G401 (cell line): ENCODE results near the gene FOXP1. TPM values are rescaled to one million over a fixed set of nuclear protein-coding genes. Genes with fewer than 3 reads are reported as not detected.
"Not testable (repeated sequence)": the region's sequence is repeated elsewhere in the genome, so short reads cannot be mapped to it uniquely, and the experiment has no call there.

Experiments used
- DNase-seq: peaks from one replicate; pipeline ENCODE4 v3.0.0-alpha.2; 2015; ENCODE audit warnings: low spot score
- in situ Hi-C: cut with HindIII; loops from 2 replicates; pipeline ENCODE4 v1.10.0; 2016; ENCODE audit warnings: low sequenced_read_pairs, mixed read lengths
- total RNA-seq: library from RNA; depleted of rRNA; stranded (reverse); fragments of >200 nt; shearing (Covaris generic); gene quantifications from 2 replicates; pipeline ENCODE4 v1.2.3, GENCODE V29; 2014

FOXP1 gene
- total RNA-seq, 1 experiment from 2014 or later: 9.7 TPM

DNA sequence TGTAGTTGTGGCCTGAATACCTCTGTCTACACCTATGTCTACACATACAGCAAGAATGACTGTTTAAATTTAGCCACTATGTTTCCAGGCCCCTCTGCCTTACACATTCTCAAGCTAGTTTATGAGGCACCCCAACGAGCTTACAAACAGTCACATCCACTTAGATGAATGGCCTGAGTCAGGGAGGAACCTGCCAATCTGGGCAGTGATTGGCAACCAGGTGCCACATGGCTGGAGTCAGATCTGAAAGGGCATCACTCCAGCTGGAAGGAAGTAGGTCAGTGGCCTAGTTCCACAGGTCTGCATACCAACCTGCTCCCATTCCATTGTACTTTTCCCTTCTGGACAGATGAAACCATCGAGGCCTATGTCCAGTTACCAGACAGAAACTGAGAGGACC lies 136.3 kb downstream of the FOXP1 start:
- DNase-seq: peak; percentile 91
- in situ Hi-C loops: no loop called here

DNA sequence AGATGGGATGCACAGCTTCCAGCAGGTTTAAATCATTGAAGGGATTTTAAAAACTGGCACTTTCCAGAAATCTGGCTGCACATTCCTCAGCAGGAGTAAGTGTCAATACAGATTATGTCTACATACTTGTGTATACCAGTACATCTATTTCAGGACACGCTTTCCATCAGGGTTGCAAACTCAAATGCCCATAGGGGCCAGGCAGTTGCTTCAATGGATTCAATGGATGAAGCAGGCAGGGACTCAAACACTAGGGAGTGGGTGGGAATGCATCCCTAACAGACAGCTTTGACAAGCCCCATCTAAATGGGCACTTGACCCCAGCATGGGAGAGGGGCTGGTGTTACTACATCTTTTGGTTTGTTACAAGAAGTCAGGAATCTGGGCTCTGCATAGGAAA lies 136.8 kb downstream of the FOXP1 start:
- in situ Hi-C loops: no loop called here
- no peak for DNase-seq

GRCh38 chr3:71446260-71446659 lies 137.3 kb downstream of the FOXP1 start:
- no peak for DNase-seq
- in situ Hi-C loops: no loop called here

GRCh38 chr3:71444861-71445259 lies 138.7 kb downstream of the FOXP1 start:
- DNase-seq: no peak
- in situ Hi-C loops: no loop called here

DNA sequence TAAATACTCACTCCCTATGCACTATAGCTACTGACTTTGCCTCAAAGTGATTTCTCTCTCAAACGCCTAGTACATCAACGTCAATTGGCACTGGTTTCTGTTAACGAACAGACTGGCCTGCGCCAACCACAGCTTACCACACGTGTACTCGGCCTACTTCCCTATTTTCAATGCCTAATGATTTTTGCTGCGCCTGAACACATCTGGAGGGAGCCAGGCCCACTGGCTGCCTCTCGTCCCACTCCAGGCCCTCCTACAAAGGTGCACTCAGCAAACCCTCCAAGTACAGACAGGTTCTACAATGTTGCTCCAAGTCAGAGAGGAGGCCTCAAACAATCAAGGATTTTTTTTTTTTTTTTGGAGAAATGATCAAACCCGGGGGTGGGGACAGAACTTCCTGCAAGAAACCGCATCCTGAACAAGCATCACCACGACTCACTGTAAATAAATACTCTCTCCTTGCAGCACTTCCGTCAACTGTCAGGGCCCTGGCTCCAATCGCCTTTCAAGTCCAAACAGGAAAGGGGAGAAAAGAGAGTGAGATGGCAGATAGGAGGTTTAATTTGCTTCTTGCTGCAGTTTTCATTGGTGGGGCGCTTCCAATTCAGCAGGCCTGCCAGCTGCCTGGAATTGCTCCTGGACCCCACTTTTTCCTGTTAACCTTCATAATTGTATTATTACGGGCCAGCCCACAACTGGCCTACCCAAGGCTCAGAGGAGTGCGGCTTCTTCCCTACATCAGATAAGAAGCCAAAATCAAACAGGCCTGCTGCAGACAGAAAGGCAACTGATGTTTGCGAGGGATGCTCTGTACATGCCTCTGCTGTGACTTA lies 139.3 kb downstream of the FOXP1 start:
- in situ Hi-C loops: no loop called here
- no peak for DNase-seq

DNA sequence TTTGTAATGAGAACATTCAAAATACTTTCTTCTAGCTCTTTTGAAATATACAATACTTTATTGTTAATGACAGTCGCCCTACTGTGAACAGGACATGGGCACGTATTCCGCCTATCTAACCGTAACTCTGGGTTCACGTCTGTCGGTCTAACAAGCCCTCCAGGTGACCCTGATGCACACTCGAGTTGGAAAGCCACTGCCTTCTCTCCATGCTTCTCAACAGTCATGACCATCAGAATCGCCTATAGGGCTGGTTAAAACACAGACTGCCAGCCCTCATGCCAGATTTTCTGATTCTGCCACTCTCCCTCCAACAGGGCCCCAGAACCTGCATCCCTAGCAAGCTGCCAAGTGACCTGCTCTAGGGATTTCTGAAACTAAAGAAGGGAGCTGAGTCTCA lies 140.2 kb downstream of the FOXP1 start:
- no peak for DNase-seq
- in situ Hi-C loops: no loop called here

GRCh38 chr3:71442652-71443042 lies 140.9 kb downstream of the FOXP1 start:
- in situ Hi-C loops: no loop called here
- no peak for DNase-seq

GRCh38 chr3:71441925-71442651 lies 141.4 kb downstream of the FOXP1 start:
- no peak for DNase-seq
- in situ Hi-C loops: no loop called here

DNA sequence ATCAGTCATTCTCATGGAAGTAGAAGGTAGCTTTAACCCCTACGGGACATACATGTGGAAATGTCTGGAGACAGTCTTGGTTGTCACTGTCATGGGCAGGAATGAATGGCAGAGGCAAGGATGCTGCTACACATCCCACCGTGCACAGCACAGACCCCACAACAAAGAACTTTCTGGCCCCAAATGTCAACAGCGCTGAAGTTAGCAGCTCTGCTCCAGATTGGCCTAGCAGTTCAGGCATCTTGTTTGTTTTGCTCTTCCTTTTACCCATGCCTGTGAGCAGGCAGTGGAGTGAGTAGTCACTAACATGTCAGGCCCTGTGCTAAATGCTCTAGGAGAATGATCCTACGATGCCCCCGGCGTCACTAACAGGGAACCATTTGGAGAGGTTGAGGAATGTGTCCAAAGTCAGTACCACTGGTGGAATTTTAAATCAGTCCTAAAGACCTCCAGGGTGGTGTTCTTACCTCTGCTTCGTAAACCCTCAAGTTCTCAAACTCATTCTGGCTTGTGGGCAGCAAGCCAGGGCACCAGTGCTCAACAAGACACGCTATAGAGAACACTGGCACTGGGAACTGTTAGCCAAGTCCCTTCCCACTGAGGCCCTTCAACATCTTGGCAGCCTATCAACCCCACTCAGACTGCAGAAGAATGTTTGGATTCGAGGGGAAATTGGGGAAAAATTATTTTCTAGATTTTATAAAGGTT lies 142.2 kb downstream of the FOXP1 start:
- in situ Hi-C loops: no loop called here
- no peak for DNase-seq

GRCh38 chr3:71438904-71439303 lies 144.6 kb downstream of the FOXP1 start:
- no peak for DNase-seq
- in situ Hi-C loops: no loop called here

DNA sequence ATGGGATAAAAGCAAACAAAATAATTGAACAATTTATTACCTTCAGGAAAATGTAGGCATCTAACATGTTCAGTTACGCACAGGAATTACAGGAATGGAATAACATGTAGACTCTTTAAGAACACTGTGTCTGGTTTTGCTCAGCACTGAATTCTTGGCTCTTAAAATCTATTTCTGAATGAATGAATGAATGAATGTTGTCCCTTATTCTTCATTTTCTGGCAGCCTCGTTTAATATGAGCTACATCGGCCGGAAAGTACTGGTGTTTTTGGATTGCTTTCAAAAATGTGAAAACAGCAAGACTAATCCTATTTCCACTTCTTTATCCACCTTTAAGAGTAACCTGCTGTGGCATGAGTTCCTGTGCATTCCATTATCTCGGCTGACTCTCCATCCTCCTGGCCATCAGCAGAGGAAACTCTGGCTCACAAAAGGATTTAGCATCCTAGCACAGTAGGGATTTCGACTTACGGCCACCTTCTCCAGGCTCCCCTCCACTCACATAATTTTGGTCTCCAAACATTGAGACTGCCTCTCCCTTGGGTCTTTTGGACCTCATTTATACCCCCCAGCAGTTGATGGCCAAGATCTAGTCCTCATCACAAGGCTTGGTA lies 145.3 kb downstream of the FOXP1 start:
- DNase-seq: no peak
- in situ Hi-C loops: no loop called here

GRCh38 chr3:71436337-71436736 lies 147.2 kb downstream of the FOXP1 start:
- in situ Hi-C loops: no loop called here
- DNase-seq: no peak

DNA sequence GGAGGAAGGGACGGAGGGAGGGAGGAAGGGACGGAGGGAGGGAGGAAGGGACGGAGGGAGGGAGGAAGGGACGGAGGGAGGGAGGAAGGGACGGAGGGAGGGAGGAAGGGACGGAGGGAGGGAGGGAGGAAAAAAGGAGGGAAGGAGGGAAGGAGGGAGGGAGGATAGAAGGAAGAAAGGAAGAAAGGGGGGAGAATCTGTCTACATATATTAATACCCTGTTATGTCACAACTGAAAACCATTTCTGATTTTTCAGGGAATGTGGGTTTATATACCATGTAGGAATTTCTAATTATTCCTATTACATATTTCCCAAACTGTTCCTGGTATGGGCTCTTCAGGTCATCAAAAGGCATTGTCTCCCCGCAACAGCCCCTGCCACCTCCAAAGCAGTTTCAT lies 147.7 kb downstream of the FOXP1 start:
- in situ Hi-C loops: not testable (repeated sequence)

DNA sequence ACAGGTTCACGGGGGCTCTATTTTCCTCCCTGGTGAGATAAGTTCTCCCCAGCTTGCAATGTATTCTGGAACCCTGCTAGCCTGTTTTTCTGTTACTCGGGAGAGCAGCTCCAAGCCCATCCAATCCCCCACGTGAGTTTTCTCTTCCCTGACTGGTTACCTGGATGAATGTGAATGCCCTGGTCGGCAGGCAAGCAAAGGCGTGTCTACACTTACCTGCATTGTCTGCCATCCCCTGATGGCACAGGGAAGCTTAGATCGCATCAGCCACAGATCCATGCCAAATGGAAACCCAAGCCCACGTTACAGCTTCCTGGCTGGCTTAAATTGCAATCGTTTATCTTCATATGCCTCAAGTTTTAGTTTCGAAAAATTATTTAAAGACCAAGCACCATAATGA lies 149.9 kb downstream of the FOXP1 start:
- no peak for DNase-seq
- in situ Hi-C loops: no loop called here

More for the DNA sequence above, 147.7 kb downstream of the FOXP1 start:
- DNase-seq: not testable (repeated sequence)

DNA sequence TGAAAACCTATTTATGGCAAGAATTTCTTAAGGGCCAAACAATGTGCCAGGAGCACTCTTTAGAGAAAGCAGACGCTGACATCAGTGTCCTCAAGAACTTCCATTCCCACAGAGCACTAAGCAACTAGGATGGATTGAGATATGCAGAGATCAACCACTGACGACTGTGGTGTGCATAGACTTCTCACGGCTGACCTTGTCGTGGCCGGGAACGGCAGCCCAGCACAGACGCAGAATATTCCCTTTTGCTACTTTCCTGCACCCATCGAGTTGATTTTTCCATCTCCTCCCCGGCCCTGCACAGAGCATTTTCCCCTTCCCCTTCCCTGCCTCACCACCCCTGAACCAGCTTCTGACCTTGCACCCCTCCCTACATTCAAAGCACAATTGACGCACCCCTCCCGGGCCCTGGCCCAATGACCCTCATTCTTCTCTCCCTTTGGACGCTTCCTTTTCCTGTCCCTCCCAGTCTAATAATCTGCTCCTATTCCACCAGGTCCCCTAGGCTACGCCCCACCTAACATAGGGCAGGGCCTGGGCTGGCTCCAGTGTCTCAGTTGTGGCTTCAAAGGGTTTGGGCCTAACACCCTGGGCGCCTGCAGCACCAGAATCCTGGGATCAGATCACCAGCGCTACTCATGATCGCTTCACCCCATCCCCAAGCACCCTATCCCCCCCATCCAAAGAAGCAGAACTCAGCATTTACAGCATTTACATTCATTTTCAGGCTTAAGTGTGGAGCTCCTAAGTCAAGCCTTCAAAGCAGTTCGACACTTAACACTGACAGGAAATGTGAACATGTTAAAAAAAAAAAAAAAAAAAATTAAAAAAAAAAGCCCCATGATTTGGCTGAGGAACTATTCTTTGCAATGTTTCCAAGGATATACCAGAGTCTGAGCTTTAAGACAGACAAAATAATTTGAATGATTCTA lies 151.2 kb downstream of the FOXP1 start:
- no peak for DNase-seq

GRCh38 chr3:71430941-71431552 lies 152.5 kb downstream of the FOXP1 start:
- in situ Hi-C loops: no loop called here
- DNase-seq: no peak

More for the DNA sequence above, 151.2 kb downstream of the FOXP1 start:
- in situ Hi-C loops: no loop called here

- in situ Hi-C loops: no loop called here
- no peak for DNase-seq
Measured at GRCh38 chr3:71429597-71429988, 153.9 kb downstream of the FOXP1 start.
